Measurements from ENCODE around the gene NFE2L3.

NFE2L3 gene

GRCh38 chr7:26198781-26199169 lies 46.8 kb downstream of the NFE2L3 start:
- no peak for DNase-seq (ENCODE audit: low read depth in 2 of 2, low spot score in 1 of 2)

GRCh38 chr7:26199301-26200037 lies 47.5 kb downstream of the NFE2L3 start:
- peak; percentile 33 to 48 for DNase-seq (ENCODE audit: low read depth in 2 of 2, low spot score in 1 of 2)

- DNase-seq (ENCODE audit: low read depth in 2 of 2, low spot score in 1 of 2): peak; percentile 50 to 61
These were observed 48.0 kb downstream of the NFE2L3 start for GRCh38 chr7:26200038-26200443.

GRCh38 chr7:26200444-26201246 lies 48.6 kb downstream of the NFE2L3 start, which contains the start of gene HNRNPA2B1:
HNRNPA2B1 (minus strand) TSS chr7:26200746; CDS start chr7:26200577, 169 bp downstream.
- DNase-seq (ENCODE audit: low read depth in 2 of 2, low spot score in 1 of 2): peak; percentile 95 to 98

GRCh38 chr7:26201247-26202018 lies 49.4 kb downstream of the NFE2L3 start, which contains the start of gene CBX3:
CBX3 (plus strand) TSS chr7:26201745; CDS start chr7:26202999, 1,254 bp downstream.
- DNase-seq (ENCODE audit: low read depth in 2 of 2, low spot score in 1 of 2): peak; percentile 74 to 80

- DNase-seq (ENCODE audit: low read depth in 2 of 2, low spot score in 1 of 2): peak; percentile 20 to 37
These were observed 50.3 kb downstream of the NFE2L3 start for GRCh38 chr7:26202019-26202990.

GRCh38 chr7:26203016-26203415 lies 51.0 kb downstream of the NFE2L3 start:
- no peak for DNase-seq (ENCODE audit: low read depth in 2 of 2, low spot score in 1 of 2)

- DNase-seq (ENCODE audit: low read depth in 2 of 2, low spot score in 1 of 2): no peak
These were observed 56.0 kb downstream of the NFE2L3 start for GRCh38 chr7:26208040-26208439.

- no peak for DNase-seq (ENCODE audit: low read depth in 2 of 2, low spot score in 1 of 2)
These were observed 61.1 kb downstream of the NFE2L3 start for GRCh38 chr7:26212921-26213718.

GRCh38 chr7:26213807-26214515 lies 62.0 kb downstream of the NFE2L3 start:
- no peak for DNase-seq (ENCODE audit: low read depth in 2 of 2, low spot score in 1 of 2)

GRCh38 chr7:26216049-26216448 lies 64.1 kb downstream of the NFE2L3 start:
- no peak for DNase-seq (ENCODE audit: low read depth in 2 of 2, low spot score in 1 of 2)

- DNase-seq (ENCODE audit: low read depth in 2 of 2, low spot score in 1 of 2): no peak
These were observed 72.4 kb downstream of the NFE2L3 start for GRCh38 chr7:26224359-26224758.

GRCh38 chr7:26227987-26228386 lies 76.0 kb downstream of the NFE2L3 start:
- no peak for DNase-seq (ENCODE audit: low read depth in 2 of 2, low spot score in 1 of 2)

GRCh38 chr7:26233902-26234511 lies 82.0 kb downstream of the NFE2L3 start:
- DNase-seq (ENCODE audit: low read depth in 2 of 2, low spot score in 1 of 2): no peak

All from stimulated activated CD8-positive, alpha-beta memory T cell treated with anti-CD3 and anti-CD28 coated beads, Interleukin-4, amount 100 ng/mL, for 4 hours (primary cell).